GM10266 (cell line): Measurements from ENCODE around the gene STT3B.

Experiments
- DNase-seq: peaks from one replicate; pipeline ENCODE4 v3.0.0; 2012; ENCODE audit errors: extremely low spot score
- TF ChIP-seq, protein P1 (sequence below): IDR thresholded peaks from 2 replicates; pipeline ENCODE4 v1.5.1; 2012; ENCODE audit warnings: mild to moderate bottlenecking, low read depth; ENCODE audit not compliant: control insufficient read depth, insufficient read depth; ENCODE audit errors: missing control alignments

Gene STT3B

DNA sequence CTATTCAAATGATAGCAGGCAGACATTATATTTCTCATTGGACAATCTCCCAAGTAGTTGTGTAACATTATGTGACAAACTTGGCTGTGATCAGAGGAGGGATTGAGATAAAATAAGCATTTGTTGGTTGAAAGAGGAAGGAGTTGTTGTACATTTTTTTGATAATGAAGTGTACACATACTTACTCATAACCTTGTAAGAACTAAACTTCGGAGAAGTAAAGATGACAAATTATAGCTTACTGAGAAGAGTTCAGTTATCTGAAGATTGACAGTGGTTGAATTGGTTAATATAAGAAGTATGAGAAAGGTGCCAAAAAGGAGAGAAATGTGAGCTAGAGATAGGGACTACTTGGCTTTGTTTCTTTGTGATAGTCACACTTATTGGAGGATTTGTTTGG, 32.6 kb downstream of the STT3B start:
- no peak for DNase-seq
- TF ChIP-seq, protein P1, sequence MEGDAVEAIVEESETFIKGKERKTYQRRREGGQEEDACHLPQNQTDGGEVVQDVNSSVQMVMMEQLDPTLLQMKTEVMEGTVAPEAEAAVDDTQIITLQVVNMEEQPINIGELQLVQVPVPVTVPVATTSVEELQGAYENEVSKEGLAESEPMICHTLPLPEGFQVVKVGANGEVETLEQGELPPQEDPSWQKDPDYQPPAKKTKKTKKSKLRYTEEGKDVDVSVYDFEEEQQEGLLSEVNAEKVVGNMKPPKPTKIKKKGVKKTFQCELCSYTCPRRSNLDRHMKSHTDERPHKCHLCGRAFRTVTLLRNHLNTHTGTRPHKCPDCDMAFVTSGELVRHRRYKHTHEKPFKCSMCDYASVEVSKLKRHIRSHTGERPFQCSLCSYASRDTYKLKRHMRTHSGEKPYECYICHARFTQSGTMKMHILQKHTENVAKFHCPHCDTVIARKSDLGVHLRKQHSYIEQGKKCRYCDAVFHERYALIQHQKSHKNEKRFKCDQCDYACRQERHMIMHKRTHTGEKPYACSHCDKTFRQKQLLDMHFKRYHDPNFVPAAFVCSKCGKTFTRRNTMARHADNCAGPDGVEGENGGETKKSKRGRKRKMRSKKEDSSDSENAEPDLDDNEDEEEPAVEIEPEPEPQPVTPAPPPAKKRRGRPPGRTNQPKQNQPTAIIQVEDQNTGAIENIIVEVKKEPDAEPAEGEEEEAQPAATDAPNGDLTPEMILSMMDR: no peak

DNA sequence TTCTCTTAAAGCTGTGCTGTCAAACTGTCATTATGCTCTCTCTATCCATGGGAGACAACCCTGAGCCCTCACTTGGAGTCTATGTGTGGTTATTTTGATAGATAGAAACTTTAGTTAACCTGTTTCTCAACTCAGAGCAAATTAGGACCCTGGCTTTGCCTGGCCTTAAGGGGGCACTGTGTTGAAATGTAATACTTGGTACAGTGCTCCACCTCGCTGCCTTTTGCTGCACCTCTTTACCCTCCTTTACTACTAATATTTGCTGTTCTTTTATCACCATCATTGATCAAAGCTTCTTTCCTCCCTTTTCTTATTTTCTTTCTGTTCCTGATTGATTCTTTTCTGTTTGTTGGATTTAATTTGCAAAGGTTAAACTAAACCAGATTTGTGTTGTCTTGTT, 34.3 kb downstream of the STT3B start:
- TF ChIP-seq, protein P1: peak; percentile 39
- DNase-seq: no peak

DNA sequence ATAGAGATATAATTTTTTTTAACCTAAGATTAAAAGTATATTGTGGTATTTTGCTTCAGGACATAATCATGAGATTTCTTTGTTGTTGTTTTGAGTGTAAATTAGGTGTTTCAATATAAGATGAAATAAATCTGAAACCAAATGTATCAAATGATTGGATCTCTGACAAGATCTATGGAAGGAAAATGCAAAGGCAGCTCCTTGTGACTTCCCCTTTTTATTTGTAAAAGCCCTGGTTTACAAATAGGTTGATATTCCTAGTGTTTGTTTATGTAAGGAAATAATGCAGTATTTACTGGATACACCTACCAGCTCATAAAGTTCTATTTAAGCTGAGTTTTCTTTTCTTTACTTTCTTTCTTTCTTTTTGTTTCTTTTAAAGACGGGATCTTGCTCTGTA, 35.9 kb downstream of the STT3B start:
- DNase-seq: no peak
- TF ChIP-seq, protein P1: no peak

DNA sequence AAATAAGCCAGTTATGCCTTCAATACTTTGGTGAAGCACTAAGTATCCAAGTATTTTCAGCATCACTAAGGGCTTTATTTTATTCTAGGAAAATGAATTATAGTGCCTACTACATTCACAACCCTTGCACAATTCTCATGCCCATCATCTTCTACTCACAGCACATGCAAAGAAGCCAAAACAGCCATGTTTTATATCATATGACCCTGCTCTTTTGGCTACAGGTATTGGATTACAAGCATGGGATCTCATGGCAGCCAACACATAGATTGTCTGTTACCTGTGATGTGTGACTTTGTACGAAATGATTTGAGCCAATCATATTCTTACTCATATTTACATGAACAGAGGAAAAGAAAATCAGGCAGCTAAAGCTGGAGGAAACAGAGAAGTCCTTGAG, 38.6 kb downstream of the STT3B start:
- DNase-seq: no peak
- TF ChIP-seq, protein P1: no peak

DNA sequence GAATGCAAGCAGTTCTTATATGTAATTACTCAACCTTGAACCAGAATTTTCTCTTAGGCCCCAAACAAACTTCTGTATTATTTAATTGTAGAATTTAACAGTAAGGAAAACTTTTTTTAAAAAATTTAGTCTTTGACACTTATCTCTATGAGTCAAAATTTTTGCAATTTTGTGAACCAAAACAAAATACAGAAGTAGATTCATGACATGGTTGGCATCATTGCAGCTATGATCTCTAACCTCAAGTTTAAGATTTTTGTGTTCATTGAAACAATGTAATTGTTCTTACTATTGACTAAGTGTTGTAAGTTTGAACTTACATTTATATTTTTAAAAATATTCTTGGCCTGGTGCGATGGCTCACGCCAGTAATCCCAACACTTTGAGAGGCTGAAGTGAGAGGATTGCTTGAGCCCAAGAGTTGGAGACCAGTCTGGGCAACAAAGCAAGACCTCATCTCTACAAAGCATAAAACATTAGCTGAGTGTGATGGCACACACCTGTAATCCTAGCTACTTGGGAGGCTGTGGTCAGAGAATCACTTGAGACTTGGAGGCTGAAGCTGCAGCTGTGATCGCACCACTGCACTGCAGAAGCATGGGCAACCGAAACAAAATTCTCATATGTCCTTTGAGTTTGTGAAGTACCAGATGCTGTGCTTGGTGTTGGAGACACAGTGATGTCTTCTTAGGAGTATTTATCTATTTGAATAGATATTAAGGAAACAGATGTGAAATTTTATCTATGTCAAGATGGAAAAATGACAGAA, 39.7 kb downstream of the STT3B start:
- no peak for DNase-seq
- TF ChIP-seq, protein P1: no peak

DNA sequence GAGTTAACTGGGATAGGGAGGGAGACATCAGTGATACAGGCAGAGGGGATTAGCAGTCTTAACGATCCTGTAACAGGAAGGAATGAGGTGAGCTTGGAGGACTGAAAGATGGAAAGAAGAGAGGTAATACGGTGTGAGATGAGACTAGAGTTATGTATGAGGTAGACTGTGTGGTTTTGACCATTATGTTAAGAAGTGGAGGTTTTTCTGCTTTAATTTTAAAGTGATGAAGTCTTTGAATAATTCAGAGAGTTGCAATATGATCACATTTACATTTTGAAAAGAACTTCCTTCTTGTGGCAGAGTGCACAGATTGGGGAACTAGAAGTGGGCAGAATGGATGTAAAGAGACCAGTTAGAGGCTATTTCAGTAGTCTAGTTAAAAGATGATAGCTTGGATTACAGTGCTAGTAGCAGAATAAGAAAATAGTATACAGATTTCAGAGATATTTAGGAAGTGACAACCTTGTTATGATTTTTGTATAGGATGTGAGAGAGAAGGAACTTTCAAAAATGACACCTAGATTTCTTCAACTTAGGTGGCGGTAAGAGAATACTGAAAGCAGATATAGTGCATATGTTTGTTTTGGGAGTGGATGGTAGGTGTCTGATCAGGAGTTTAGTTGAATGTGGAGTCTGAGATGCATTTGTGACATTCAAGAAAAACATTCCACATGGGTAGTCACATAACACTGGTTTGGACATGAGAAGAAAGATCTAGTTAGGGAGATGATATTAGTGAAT, 40.5 kb downstream of the STT3B start:
- TF ChIP-seq, protein P1: no peak
- no peak for DNase-seq

DNA sequence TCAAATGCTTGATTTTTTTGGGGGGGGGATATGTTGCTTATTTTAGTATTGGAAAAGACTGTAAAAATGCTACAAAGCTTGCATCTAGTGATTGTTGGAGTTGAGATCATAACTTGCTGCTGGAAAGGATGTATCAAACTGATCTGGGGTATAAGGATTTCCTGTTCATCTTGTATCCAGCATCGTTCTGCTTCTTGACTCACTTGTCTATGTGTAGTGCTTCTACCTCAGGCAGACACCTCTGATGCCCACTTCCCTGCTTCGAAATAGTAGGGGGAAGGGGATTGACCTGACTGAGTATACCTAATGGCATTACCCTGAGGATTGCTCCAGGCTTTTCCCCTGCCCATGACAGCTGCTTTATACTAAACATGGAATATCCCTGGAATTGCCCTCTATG, 42.7 kb downstream of the STT3B start:
- no peak for DNase-seq
- TF ChIP-seq, protein P1: no peak
